Thyroid gland (tissue), 4 donors: ENCODE measurements around the gene PRXL2A.

ENCODE experiments used
- POLR2A ChIP-seq, 2 donors: fragments of 450-650 bp; IDR thresholded peaks; one replicate each; pipeline ENCODE4 v1.6.1; 2017; ENCODE audit warnings: antibody characterized with exemption in 2 of 2, mild to moderate bottlenecking in 2 of 2, moderate library complexity in 1 of 2
- TF ChIP-seq, protein P1 (sequence below), 6 experiments: fragments of 200-600 bp in 3 of 6; fragments of 450-650 bp in 3 of 6; sonication (generic) in 3 of 6; IDR thresholded peaks; one replicate each; pipeline ENCODE4 v1.5.1; 2016 to 2019; ENCODE audit warnings: antibody characterized with exemption in 6 of 6, mild to moderate bottlenecking in 2 of 6, inconsistent platforms in 1 of 6, moderate library complexity in 1 of 6

DNA sequence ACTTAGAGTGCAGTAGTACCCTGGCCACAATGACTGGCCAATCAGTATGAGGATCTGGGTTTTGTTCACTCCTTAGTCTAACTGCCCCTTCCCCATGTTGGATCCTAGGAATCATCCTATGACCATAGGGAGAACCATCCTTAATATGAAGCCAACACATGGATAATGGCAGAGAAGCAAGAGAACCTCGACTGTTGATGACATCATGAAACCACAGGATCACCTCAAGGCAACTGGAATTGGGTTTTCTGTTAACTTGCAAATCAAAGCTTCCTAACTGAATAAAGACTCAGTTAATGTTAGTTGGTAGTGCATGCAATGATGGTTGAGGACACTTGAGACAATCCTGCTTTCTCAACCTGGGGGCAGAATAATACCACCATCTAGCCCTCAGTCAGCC lies 3.3 kb upstream of the PRXL2A start:
- TF ChIP-seq, protein P1, sequence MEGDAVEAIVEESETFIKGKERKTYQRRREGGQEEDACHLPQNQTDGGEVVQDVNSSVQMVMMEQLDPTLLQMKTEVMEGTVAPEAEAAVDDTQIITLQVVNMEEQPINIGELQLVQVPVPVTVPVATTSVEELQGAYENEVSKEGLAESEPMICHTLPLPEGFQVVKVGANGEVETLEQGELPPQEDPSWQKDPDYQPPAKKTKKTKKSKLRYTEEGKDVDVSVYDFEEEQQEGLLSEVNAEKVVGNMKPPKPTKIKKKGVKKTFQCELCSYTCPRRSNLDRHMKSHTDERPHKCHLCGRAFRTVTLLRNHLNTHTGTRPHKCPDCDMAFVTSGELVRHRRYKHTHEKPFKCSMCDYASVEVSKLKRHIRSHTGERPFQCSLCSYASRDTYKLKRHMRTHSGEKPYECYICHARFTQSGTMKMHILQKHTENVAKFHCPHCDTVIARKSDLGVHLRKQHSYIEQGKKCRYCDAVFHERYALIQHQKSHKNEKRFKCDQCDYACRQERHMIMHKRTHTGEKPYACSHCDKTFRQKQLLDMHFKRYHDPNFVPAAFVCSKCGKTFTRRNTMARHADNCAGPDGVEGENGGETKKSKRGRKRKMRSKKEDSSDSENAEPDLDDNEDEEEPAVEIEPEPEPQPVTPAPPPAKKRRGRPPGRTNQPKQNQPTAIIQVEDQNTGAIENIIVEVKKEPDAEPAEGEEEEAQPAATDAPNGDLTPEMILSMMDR (IDR thresholded peaks at IDR 0.05) = no peak
- no peak for TF ChIP-seq POLR2A (IDR thresholded peaks at IDR 0.05)
